KMS-11 (cell line): ENCODE data around the gene DNASE1L2.

Source experiments
- H2AFZ ChIP-seq: fragments of 200-600 bp; sonication (generic); 2 replicates; pipeline ENCODE4 v1.6.1; 2016; ENCODE audit warnings: antibody characterized with exemption, mixed run types, low read depth
- H3K27ac ChIP-seq: fragments of 200-600 bp; sonication (generic); 2 replicates; pipeline ENCODE4 v1.6.1; 2016; ENCODE audit warnings: mild to moderate bottlenecking, mixed run types
- H3K27me3 ChIP-seq: fragments of 200-600 bp; sonication (generic); 2 replicates; pipeline ENCODE4 v1.6.1; 2017; ENCODE audit warnings: mild to moderate bottlenecking, low read depth, mixed run types, moderate library complexity; ENCODE audit not compliant: insufficient read depth
- H3K36me3 ChIP-seq: fragments of 200-600 bp; sonication (generic); 2 replicates; pipeline ENCODE4 v1.6.1; 2017; ENCODE audit warnings: mild to moderate bottlenecking, mixed run types; ENCODE audit not compliant: insufficient read depth
- H3K4me1 ChIP-seq: fragments of 200-600 bp; sonication (generic); 2 replicates; pipeline ENCODE4 v1.6.1; 2016; ENCODE audit warnings: mild to moderate bottlenecking, low read depth, mixed run types; ENCODE audit not compliant: poor library complexity, severe bottlenecking
- H3K4me2 ChIP-seq: fragments of 200-600 bp; sonication (generic); 2 replicates; pipeline ENCODE4 v1.7.0; 2016; ENCODE audit warnings: mild to moderate bottlenecking, mixed run types
- H3K4me3 ChIP-seq: fragments of 200-600 bp; sonication (generic); IDR thresholded peaks from 2 replicates; pipeline ENCODE4 v1.6.1; 2017; ENCODE audit warnings: low read depth, low read length, mixed read lengths; ENCODE audit not compliant: insufficient read depth
- H3K79me2 ChIP-seq: fragments of 200-600 bp; sonication (generic); 2 replicates; pipeline ENCODE4 v1.6.1; 2016; ENCODE audit warnings: low read depth, mixed run types; ENCODE audit not compliant: insufficient read depth
- H3K9ac ChIP-seq: fragments of 200-600 bp; sonication (generic); 2 replicates; pipeline ENCODE4 v1.6.1; 2016; ENCODE audit warnings: mild to moderate bottlenecking, mixed run types
- H4K20me1 ChIP-seq: fragments of 200-600 bp; sonication (generic); 2 replicates; pipeline ENCODE4 v1.6.1; 2016; ENCODE audit warnings: mild to moderate bottlenecking, mixed run types; ENCODE audit not compliant: insufficient read depth
- TF ChIP-seq, protein P1 (sequence below): fragments of 200-600 bp; sonication (generic); conservative IDR thresholded peaks from 2 replicates; pipeline ENCODE4 v1.6.1; 2017; ENCODE audit warnings: low read depth, mild to moderate bottlenecking, antibody characterized with exemption, low read length, moderate library complexity, mixed read lengths

DNASE1L2 gene

DNA sequence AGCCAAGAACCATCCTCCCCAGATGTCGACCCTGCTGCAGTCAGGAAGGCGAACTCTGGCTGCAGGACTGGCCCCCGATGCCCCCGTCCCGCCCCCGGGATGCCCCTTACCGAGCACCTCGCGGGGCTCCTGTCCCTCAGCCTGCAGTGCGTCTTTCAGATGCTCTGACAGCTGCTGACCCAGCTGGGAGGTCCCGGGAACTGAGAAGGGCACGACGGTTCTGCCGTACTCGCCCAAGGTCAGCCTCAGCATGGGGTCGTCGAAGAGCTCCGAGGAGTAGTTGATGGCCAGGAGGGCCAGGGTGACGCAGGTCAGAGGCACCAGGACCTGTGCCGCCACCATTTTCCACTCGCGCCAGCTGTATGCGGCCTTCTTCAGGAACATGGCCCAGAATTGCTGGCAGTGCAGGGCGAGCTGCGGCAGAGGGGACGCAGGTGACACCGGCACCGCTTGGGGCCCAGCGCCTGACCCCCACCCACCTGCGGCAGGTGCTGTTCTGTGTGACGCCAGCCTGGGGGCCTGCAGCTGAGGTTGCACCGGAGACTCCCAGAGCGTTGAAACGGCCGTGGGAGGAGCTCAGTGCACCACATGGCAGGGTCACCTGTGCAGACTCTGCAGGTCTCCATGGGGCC, 51.8 kb downstream of the DNASE1L2 start:
- no peak overlapping the region for H3K4me2 ChIP-seq
- H4K20me1 ChIP-seq = no peaks in the 10 kb centered on the region
- H3K9ac ChIP-seq = no peak overlapping the region
- no peaks in the 10 kb centered on the region for H3K27me3 ChIP-seq
- H3K4me3 ChIP-seq = no peak overlapping the region
- H2AFZ ChIP-seq = no peak overlapping the region
- H3K27ac ChIP-seq = no peak overlapping the region
- no peaks in the 10 kb centered on the region for H3K36me3 ChIP-seq
- no peaks in the 10 kb centered on the region for H3K79me2 ChIP-seq
- no peaks in the 10 kb centered on the region for H3K4me1 ChIP-seq
- TF ChIP-seq, protein P1, sequence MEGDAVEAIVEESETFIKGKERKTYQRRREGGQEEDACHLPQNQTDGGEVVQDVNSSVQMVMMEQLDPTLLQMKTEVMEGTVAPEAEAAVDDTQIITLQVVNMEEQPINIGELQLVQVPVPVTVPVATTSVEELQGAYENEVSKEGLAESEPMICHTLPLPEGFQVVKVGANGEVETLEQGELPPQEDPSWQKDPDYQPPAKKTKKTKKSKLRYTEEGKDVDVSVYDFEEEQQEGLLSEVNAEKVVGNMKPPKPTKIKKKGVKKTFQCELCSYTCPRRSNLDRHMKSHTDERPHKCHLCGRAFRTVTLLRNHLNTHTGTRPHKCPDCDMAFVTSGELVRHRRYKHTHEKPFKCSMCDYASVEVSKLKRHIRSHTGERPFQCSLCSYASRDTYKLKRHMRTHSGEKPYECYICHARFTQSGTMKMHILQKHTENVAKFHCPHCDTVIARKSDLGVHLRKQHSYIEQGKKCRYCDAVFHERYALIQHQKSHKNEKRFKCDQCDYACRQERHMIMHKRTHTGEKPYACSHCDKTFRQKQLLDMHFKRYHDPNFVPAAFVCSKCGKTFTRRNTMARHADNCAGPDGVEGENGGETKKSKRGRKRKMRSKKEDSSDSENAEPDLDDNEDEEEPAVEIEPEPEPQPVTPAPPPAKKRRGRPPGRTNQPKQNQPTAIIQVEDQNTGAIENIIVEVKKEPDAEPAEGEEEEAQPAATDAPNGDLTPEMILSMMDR = no peak
